HG03520 (cell line): Measurements from ENCODE around the gene CAPS.

Experiments used
- ATAC-seq: cut with Tn5 transposase; IDR thresholded peaks from one replicate; pipeline ENCODE4 v1.9.1; 2021; ENCODE audit warnings: mild to moderate bottlenecking, moderate library complexity; ENCODE audit not compliant: unreplicated experiment

Gene CAPS

DNA sequence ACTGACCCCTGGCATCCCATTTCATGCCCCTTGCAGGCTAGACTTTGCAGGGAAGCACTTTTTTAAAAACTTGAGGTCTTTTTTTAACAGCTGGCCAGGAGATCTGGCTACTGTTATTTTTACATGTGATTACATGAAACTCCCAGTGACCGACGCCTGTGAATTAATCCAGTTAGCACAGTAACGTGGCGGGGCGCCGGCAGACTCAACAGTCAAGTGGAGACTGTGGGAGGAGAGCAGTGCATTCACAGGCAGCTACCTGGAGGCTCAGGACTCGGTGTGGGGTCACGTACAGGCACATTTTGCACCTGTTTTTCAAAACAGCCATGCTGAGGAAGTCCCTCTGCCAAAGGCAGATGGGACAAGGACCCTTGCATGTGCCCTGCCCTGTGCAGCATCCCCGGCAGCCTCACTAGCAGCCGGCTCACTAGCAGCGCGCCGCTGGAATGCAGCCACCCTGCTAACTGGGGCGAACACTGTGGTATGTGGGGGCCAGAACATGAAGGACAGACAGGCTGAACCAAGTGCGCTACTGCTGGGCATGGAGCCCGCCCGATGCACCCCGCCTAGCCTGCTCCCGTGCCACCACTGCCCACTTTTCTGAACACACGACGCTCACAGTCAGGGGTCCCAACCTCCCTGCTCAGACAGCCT is 18.7 kb downstream of the CAPS start:
- no peak for ATAC-seq

GRCh38 chr19:5933391-5934068 is 19.5 kb downstream of the CAPS start:
- no peak for ATAC-seq

GRCh38 chr19:5934069-5934401 is 20.0 kb downstream of the CAPS start:
- ATAC-seq, result no peak

DNA sequence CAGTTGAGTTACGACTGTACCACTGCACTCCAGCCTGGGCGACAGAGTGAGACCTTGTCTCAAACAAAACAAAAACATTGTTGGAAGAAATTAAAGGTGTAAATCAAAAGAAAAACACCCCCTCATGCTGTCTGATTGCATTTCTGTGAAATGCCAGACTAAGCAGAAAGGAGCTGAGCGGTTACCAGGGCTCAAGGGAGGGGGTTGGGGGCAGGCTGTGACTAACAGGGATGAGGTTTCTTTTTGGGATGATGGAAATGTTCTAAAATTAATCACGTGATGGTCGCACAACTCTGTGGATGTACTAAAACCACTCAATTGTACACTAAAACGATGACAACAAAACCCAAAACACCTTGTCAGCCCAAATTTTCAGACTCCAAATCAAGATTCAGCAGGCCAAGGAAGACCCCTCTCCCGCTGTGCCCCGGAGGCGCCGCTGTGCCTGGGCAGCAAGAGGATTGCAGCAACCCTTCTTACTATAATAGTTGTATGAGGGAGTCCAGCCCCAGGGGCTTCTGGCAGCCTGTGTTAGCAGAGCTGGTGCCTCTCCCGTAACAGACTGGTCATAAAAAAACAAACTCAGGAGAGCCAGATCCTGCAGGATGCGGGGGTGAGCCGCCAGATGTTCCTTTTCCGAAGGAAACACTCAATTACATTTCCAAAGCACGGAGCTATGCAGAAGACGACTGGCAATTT is 20.9 kb downstream of the CAPS start:
- ATAC-seq, result no peak

DNA sequence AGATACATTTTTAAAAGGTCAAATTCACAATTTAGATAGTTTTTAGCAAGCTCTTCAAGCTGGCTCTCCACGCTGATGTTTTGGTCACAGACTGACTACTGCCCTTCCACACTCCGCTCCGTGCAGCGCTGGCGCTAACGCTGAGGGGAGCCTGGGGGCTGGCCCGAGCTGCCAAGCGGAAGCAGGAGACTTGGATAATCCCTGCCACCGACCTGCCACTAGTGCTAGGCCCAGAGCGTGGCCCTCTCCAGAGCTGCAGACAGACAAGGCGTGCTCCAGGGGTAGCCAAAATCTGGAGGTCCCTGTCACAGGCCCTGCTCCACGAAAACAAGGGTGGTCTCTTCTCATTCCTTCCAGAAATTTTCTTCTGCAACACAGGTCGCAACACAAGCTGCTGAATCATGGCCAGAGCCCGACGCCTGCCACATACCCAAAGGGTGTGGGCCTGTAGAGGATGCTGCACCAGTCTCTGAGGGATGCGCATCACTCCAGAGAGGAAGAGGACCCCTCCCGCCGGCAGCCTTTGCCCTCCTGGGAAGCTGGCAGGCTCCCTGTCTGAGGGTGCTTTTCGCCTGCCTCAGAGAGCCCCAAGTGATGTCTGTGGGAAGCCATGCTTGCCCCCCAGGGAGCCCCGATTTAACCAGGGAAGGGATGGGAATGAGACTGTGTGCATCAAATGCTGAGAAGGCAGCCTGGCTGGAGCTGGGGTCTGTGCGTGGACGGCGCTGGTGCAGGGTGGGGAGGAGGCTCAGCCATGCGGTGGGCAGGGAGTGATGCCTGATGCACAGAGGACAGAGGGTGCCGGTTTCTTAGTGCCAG is 21.6 kb downstream of the CAPS start:
- no peak for ATAC-seq

DNA sequence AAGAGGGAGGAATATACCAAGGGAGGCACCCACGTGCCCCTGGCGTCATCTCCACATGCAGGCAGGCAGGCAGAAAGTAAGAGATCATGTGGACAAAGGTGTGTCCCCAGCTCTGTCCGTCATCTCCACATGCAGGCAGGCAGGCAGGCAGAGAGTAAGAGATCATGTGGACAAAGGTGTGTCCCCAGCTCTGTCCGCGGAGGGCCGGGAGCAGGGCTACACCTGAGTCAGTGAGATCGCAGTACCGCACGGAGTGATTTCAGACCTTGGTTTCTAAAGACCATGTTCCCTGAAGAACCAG is 22.2 kb downstream of the CAPS start:
- ATAC-seq, result no peak

- ATAC-seq, result no peak
Observed at GRCh38 chr19:5937550-5937949, 23.5 kb downstream of the CAPS start.

- no peak for ATAC-seq
Observed at GRCh38 chr19:5940260-5941208, 26.5 kb downstream of the CAPS start.

DNA sequence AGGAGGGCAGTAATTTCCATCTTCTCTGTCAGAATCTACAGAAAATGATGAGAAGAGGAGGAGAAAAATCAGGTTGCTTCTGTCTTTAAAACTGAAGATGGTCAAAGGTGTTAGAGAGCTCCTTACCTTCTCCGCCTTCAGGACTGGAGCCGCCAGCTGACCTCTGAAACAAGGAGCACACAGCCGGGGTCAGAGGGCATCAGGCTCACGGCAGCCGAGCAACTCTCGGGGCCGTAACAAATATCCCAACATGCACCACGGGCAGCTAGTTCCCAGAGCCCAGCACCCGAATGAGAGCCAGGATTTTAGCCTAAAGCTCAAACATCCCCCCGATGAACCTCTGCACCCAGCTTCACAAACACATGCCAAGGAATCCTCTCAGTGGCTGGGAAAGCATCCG is 27.6 kb downstream of the CAPS start:
- no peak for ATAC-seq

GRCh38 chr19:5943045-5943444 is 29.0 kb downstream of the CAPS start:
- ATAC-seq, result no peak

DNA sequence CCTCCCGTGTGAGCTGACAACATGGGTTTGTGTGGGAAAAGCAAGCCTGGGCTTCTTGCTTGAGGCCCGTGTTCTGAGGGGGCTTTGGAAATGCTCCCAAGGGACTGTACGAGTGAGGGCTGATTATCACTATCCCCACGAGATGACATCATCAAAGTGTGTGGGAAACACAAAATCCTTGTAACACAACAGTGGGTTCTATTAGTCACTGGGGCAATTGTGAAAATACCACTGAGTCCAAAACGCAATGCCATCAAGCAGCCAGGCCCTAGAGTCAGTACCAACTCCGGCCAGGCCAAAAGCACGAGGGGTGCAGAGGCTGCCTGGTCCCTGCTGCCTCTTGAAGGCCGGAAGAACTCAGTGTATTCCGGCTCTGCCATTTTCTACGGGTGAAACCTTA is 29.6 kb downstream of the CAPS start:
- no peak for ATAC-seq

- no peak for ATAC-seq
Observed at GRCh38 chr19:5947435-5947834, 33.4 kb downstream of the CAPS start.

DNA sequence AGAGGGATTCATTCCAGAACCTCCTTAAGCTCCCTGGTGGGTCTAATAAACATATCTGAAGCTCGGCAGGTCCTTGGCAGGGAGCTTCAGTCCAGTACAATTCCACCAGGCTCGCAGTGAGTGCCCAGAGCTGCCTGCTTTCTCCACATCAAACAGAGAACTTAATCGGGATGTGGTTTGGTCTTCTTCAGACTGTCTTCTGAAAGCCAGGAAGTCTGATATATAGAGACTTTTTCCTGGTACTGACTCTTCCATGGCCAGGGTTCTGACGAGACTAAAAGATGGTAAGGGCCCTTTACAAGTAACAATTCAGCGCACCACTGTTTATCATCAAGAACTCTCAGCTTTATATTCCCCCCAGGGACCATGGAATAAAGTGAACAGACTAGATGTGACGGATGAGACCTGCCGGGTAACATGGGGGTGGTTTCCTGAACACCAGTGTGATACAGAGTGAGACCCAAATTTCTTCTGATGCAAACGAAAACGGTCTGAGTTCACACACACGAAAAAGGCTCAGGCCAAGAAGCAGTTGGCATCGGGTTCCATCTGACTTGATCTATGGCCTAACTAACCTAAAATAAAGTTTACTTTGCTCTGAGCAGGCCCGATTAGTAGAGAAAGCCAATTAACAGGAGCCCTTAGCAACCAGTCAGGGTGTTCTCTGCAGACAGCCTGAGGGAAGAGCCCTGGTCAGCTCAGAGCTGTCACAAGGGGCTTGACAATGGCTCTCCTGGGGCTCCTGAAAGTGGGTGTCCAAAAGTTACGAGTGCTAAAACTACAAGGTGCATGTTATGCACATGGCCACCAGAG is 34.9 kb downstream of the CAPS start:
- ATAC-seq, result no peak

- no peak for ATAC-seq
Observed at GRCh38 chr19:5949792-5950305, 35.8 kb downstream of the CAPS start.

DNA sequence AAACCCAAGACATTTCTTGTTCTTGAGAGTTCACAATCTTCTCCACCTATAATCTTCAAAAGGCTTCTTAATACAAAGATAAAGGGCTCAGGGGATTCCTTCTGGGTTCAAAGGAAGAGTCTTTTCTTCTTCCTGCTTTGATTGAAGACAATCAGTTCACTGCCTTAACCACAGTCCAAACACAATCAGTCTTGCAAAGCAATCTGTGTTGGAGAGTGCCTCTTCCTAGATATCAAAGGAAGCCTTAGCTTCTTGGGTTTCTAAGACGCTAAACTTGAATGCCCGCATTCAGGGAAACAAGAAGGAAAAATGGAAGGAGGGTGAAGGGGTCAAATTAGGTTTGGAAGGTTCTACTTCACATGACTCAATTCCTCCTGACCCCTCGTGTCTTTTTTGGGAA is 36.7 kb downstream of the CAPS start:
- ATAC-seq, result no peak

DNA sequence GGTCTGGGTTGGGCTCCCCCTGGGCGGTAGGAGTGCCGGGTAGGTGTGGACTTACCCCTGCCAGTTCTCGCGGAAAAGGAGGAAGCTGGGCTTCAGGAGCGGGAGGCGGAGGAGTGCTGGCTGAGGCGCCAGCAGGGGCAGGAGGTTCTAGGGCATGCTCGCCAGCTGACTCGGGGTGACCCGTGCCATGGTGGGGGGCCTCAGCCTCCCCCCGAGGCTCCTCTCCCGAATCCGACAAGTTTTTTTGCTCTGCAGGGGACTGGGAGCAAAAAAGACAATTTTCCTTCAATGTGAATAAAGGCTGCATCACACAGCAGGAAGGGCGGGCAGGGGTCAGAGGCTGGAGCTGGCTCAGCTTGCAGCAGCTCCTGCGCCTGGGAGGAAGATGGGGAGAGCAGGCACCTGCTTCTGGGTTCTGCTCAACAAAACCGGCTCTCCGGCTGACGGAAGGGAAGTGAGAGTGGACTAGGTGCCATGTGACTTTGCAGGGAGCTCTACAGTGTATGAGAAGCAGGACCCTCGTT is 37.3 kb downstream of the CAPS start:
- no peak for ATAC-seq

- no peak for ATAC-seq
Observed at GRCh38 chr19:5952193-5953029, 38.4 kb downstream of the CAPS start.

DNA sequence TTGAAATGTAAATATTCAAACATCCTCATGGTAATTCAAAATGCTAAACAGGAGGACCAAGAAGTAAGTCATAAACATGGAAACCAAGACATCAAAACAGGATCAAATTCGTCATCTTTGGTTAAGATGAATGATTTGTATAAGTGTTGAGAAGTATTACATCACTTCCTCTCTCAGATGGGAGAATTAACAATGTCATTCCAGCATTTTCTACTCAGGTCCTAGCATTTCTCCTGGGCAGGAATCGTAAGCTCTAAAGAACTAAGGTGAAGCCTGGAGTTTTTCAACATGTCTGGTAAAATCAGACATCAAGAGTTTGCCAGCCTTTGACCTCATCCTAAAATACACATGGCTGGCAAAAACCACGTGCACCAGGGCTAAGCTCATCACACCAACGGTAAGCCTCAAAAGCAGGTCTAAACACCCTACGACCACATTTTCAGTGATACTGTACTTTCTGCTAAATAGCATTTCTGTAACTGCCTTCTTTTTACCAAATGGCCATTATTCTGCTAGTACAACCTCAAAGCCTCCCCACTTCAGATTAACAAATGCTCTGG is 39.1 kb downstream of the CAPS start:
- ATAC-seq, result no peak
